ENCODE data around the gene RMC1. TPM values are rescaled to one million over a fixed set of nuclear protein-coding genes. Genes with fewer than 3 reads are reported as not detected.
"Not testable (repeated sequence)": the region's sequence is repeated elsewhere in the genome, so short reads cannot be mapped to it uniquely, and the experiment has no call there.

RMC1 gene
- total RNA-seq, 4 donors from 2014 or later = 24.9 to 41.0 (median 31.0) TPM

- WGBS = 82% methylated on average over 6 of the region's 6 CpGs
- intact Hi-C loops (cut with DNase I) = loop anchor here (10.0 kb wide), 1 partner anchor 52 kb away; the partner anchor contains the start of gene RIOK3
- H3K4me1 ChIP-seq = peaks cover 19 to 58% (median 54%) of the 10 kb centered on the region in 4 donors
Observed at GRCh38 chr18:23506393-23506792, 3.1 kb downstream of the RMC1 start.

DNA sequence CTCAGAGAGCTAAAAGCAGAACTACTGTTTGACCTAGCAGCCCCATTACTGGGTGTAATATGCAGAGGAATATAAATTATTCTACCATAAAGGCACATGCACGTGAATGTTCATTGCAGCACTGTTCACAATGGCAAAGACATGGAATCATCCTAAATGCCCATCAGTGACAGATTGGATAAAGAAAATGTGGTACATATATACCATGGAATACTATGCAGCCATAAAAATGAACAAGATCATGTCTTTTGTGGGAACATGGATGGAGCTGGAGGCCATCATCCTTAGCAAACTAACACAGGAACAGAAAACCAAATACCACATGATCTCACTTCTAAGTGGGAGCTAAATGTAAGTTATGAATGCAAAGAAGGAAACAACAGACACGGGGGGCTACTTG is 7.6 kb downstream of the RMC1 start:
- not testable (repeated sequence) for DNase-seq (ENCODE audit: extremely low spot score); H3K4me3 ChIP-seq; H3K27me3 ChIP-seq; H3K27ac ChIP-seq (replicated peaks in 1 of 4); H3K9me3 ChIP-seq
- peaks cover 0 to 34% (median 28%) of the 10 kb centered on the region in 4 donors for H3K4me1 ChIP-seq
- intact Hi-C loops (cut with DNase I) = loop anchor here (10.0 kb wide), 2 partner anchors 194 to 304 kb away; no protein-coding TSS in a partner anchor
- 98% methylated on average over 2 of the region's 2 CpGs for WGBS
- peaks cover 18 to 82% (median 57%) of the 10 kb centered on the region in 4 donors for H3K36me3 ChIP-seq

More at GRCh38 chr18:23506393-23506792, 3.1 kb downstream of the RMC1 start:
- no peak for DNase-seq (ENCODE audit: extremely low spot score)
- H3K9me3 ChIP-seq = no peaks in the 10 kb centered on the region
- peaks cover 18 to 52% (median 32%) of the 10 kb centered on the region in 4 donors for H3K36me3 ChIP-seq
- H3K27me3 ChIP-seq = no peaks in the 10 kb centered on the region
- TF ChIP-seq CTCF (IDR thresholded peaks at IDR 0.05) (no peak), EP300 (IDR thresholded peaks at IDR 0.05) (no peak), POLR2A (IDR thresholded peaks at IDR 0.05; ENCODE audit: low read depth) (no peak), POLR2AphosphoS5 (IDR thresholded peaks at IDR 0.05) (no peak)
- peak overlapping the region in 1 of 4 donors; percentile 34 for H3K27ac ChIP-seq (replicated peaks in 1 of 4)
- no peak overlapping the region for H3K4me3 ChIP-seq

GRCh38 chr18:23512216-23512615 is 8.9 kb downstream of the RMC1 start:
- not testable (repeated sequence) for H3K27me3 ChIP-seq; H3K27ac ChIP-seq (replicated peaks in 1 of 4); H3K4me3 ChIP-seq; DNase-seq (ENCODE audit: extremely low spot score); H3K9me3 ChIP-seq
- WGBS = 89% methylated on average over 7 of the region's 7 CpGs
- Histone ChIP-seq H3K36me3 (peaks cover 29 to 92% (median 64%) of the 10 kb centered on the region in 4 donors), H3K4me1 (peaks cover 0 to 27% (median 20%) of the 10 kb centered on the region in 4 donors)
- intact Hi-C loops (cut with DNase I) = loop anchor here (10.0 kb wide), 2 partner anchors 193 to 303 kb away; no protein-coding TSS in a partner anchor

- TF ChIP-seq CTCF (IDR thresholded peaks at IDR 0.05) (no peak), EP300 (IDR thresholded peaks at IDR 0.05) (no peak), POLR2A (IDR thresholded peaks at IDR 0.05; ENCODE audit: low read depth) (no peak), POLR2AphosphoS5 (IDR thresholded peaks at IDR 0.05) (no peak)
- H3K36me3 ChIP-seq = peaks cover 33 to 93% (median 66%) of the 10 kb centered on the region in 4 donors
- no peak overlapping the region for H3K4me3 ChIP-seq
- no peak for DNase-seq (ENCODE audit: extremely low spot score)
- WGBS = 100% methylated on average over 1 of the region's 1 CpG
- H3K27me3 ChIP-seq = no peaks in the 10 kb centered on the region
- intact Hi-C loops (cut with DNase I) = loop anchor here (10.0 kb wide), 2 partner anchors 192 to 302 kb away; no protein-coding TSS in a partner anchor
- H3K9me3 ChIP-seq = no peaks in the 10 kb centered on the region
- H3K4me1 ChIP-seq = peaks cover 0 to 22% (median 16%) of the 10 kb centered on the region in 4 donors
- no peak overlapping the region for H3K27ac ChIP-seq (replicated peaks in 1 of 4)
Observed at GRCh38 chr18:23512641-23513040, 9.3 kb downstream of the RMC1 start.

GRCh38 chr18:23515911-23516546 is 12.7 kb downstream of the RMC1 start:
- H3K27ac ChIP-seq (replicated peaks in 1 of 4) = peak overlapping the region in 1 of 4 donors; percentile 41

More at GRCh38 chr18:23515911-23516546, 12.7 kb downstream of the RMC1 start:
- H3K4me3 ChIP-seq = no peak overlapping the region
- peaks cover 50 to 93% (median 72%) of the 10 kb centered on the region in 4 donors for H3K36me3 ChIP-seq
- TF ChIP-seq POLR2AphosphoS5 (IDR thresholded peaks at IDR 0.05) (peak; percentile 13 to 56), CTCF (IDR thresholded peaks at IDR 0.05) (peak; percentile 70 to 89 (median 79)), EP300 (IDR thresholded peaks at IDR 0.05) (no peak)
- intact Hi-C loops (cut with DNase I) = loop anchor here (2.0 to 10.0 kb wide), 3 partner anchors 71 to 299 kb away; partner anchors contain the start of gene NPC1
- peaks cover 0 to 17% (median 8%) of the 10 kb centered on the region in 4 donors for H3K4me1 ChIP-seq
- 42% methylated on average over 17 of the region's 17 CpGs for WGBS
- DNase-seq (ENCODE audit: extremely low spot score) = no peak
- H3K27me3 ChIP-seq = no peaks in the 10 kb centered on the region
- no peaks in the 10 kb centered on the region for H3K9me3 ChIP-seq
